IMR-90 (cell line): ENCODE data around the gene PROSER2. TPM values are rescaled to one million over a fixed set of nuclear protein-coding genes. Genes with fewer than 3 reads are reported as not detected.

Experiments used
- ATAC-seq: fragments of 200-7000 bp; cut with Tn5 transposase; 2 replicates; pipeline ENCODE4 v1.9.1; 2020; ENCODE audit warnings: low read depth, mild to moderate bottlenecking, moderate library complexity
- BruUV-seq: library from RNA; stranded (reverse); fragments of 400-500 nt; replicated peaks from 2 replicates; lab custom pipeline; 2021; lab: Mats Ljungman, UMichigan
- CTCF ChIA-PET: fragments of 300-600 bp; formaldehyde crosslinking; extraction: SDS; loops from one replicate; lab custom pipeline; 2021; ENCODE audit warnings: antibody characterized with exemption; lab: Yijun Ruan, JAX
- POLR2A ChIA-PET: fragments of 300-600 bp; sonication (Branson Sonifier 250); formaldehyde crosslinking; loops from one replicate; lab custom pipeline; 2022; ENCODE audit warnings: antibody characterized with exemption; ENCODE audit not compliant: unreplicated experiment; lab: Charles Lee
- DNase-seq: peaks from one replicate; pipeline ENCODE4 v3.0.0; 2013
- H2AFZ ChIP-seq: replicated peaks from 2 replicates; pipeline ENCODE3; 2013; ENCODE audit warnings: low read length, mild to moderate bottlenecking; ENCODE audit not compliant: poor library complexity
- H2AK5ac ChIP-seq: 2 replicates; pipeline ENCODE4 v1.6.1; 2013; ENCODE audit warnings: low read depth, low read length, inconsistent platforms
- H2AK9ac ChIP-seq: replicated peaks from 2 replicates; pipeline ENCODE3; 2013; ENCODE audit warnings: mild to moderate bottlenecking, low read depth, low read length, moderate library complexity; ENCODE audit not compliant: poor library complexity
- H2BK120ac ChIP-seq: 2 replicates; pipeline ENCODE4 v1.6.1; 2013; ENCODE audit warnings: low read depth, low read length, inconsistent platforms
- H2BK15ac ChIP-seq: 3 replicates; pipeline ENCODE4 v1.6.1; 2013; ENCODE audit warnings: low read depth, low read length, inconsistent platforms
- H2BK20ac ChIP-seq: 2 replicates; pipeline ENCODE4 v1.6.1; 2013; ENCODE audit warnings: low read depth, mild to moderate bottlenecking, inconsistent platforms, low read length, moderate library complexity
- H2BK5ac ChIP-seq: 2 replicates; pipeline ENCODE4 v1.6.1; 2013; ENCODE audit warnings: mild to moderate bottlenecking, low read depth, low read length, inconsistent platforms; ENCODE audit not compliant: poor library complexity, severe bottlenecking
- H3K14ac ChIP-seq: replicated peaks from 2 replicates; pipeline ENCODE4 v1.6.1; 2013; ENCODE audit warnings: low read depth, low read length, inconsistent platforms
- H3K18ac ChIP-seq: 2 replicates; pipeline ENCODE4 v1.6.1; 2013; ENCODE audit warnings: low read depth, low read length, control low read depth
- H3K23ac ChIP-seq: 2 replicates; pipeline ENCODE4 v1.6.1; 2013; ENCODE audit warnings: low read depth, low read length, inconsistent platforms
- H3K27ac ChIP-seq: 2 replicates; pipeline ENCODE4 v1.5.1; 2013; ENCODE audit warnings: mild to moderate bottlenecking, control low read depth, low read length; ENCODE audit not compliant: insufficient read depth
- H3K27me3 ChIP-seq: 2 replicates; pipeline ENCODE4 v1.6.1; 2013; ENCODE audit warnings: low read length; ENCODE audit not compliant: control insufficient read depth, insufficient read depth
- H3K36me3 ChIP-seq: 2 replicates; pipeline ENCODE4 v1.6.1; 2013; ENCODE audit warnings: low read length, mixed read lengths; ENCODE audit not compliant: control insufficient read depth, insufficient read depth
- H3K4ac ChIP-seq: 2 replicates; pipeline ENCODE4 v1.6.1; 2013; ENCODE audit warnings: low read depth, low read length, inconsistent platforms
- H3K4me1 ChIP-seq: 2 replicates; pipeline ENCODE4 v1.6.1; 2013; ENCODE audit warnings: low read length, mixed read lengths; ENCODE audit not compliant: control insufficient read depth, insufficient read depth
- H3K4me2 ChIP-seq: 2 replicates; pipeline ENCODE4 v1.6.1; 2013; ENCODE audit warnings: low read depth, mild to moderate bottlenecking, control low read depth, low read length, moderate library complexity
- H3K4me3 ChIP-seq: 2 replicates; pipeline ENCODE4 v1.5.1; 2013; ENCODE audit warnings: low read depth, mild to moderate bottlenecking, control low read depth, low read length, moderate library complexity; ENCODE audit not compliant: insufficient read depth
- H3K56ac ChIP-seq: 2 replicates; pipeline ENCODE4 v1.6.1; 2013; ENCODE audit warnings: low read length, inconsistent platforms; ENCODE audit not compliant: insufficient read depth; ENCODE audit errors: extremely low read depth
- H3K79me1 ChIP-seq, 2 experiments: 2 replicates each; pipeline ENCODE4 v1.6.1; 2013; ENCODE audit warnings: low read length in 2 of 2, inconsistent platforms in 1 of 2, low read depth in 1 of 2
- H3K9ac ChIP-seq: 2 replicates; pipeline ENCODE4 v1.6.1; 2013; ENCODE audit warnings: low read depth, low read length, control low read depth
- H3K9me1 ChIP-seq: 2 replicates; pipeline ENCODE4 v1.6.1; 2013; ENCODE audit warnings: low read length, inconsistent platforms; ENCODE audit not compliant: insufficient read depth
- H3K9me3 ChIP-seq: 2 replicates; pipeline ENCODE4 v1.6.1; 2013; ENCODE audit warnings: low read length; ENCODE audit not compliant: control insufficient read depth, insufficient read depth
- H4K20me1 ChIP-seq: 2 replicates; pipeline ENCODE4 v1.6.1; 2013; ENCODE audit warnings: low read length, inconsistent platforms; ENCODE audit not compliant: insufficient read depth
- H4K5ac ChIP-seq: 2 replicates; pipeline ENCODE4 v1.6.1; 2013; ENCODE audit warnings: mild to moderate bottlenecking, low read depth, low read length, control low read depth
- H4K8ac ChIP-seq, 2 experiments: 2 replicates each; pipeline ENCODE4 v1.6.1; 2013; ENCODE audit warnings: low read depth in 2 of 2, low read length in 2 of 2, control low read depth in 1 of 2, inconsistent platforms in 1 of 2
- H4K91ac ChIP-seq: 2 replicates; pipeline ENCODE4 v1.6.1; 2013; ENCODE audit warnings: low read depth, low read length, inconsistent platforms; ENCODE audit not compliant: insufficient read depth
- CEBPB ChIP-seq: IDR thresholded peaks from 2 replicates; pipeline ENCODE4 v1.6.1; 2012; ENCODE audit warnings: low read depth, low read length, improper control_type of control experiment
- CHD1 ChIP-seq: IDR thresholded peaks from 2 replicates; pipeline ENCODE4 v1.6.1; 2012; ENCODE audit warnings: low read depth, low read length, improper control_type of control experiment
- FOS ChIP-seq: fragments of 150-350 bp; IDR thresholded peaks from 2 replicates; pipeline ENCODE4 v1.6.1; 2016; ENCODE audit warnings: low read depth, low read length
- MAFK ChIP-seq: IDR thresholded peaks from 2 replicates; pipeline ENCODE4 v1.6.1; 2012; ENCODE audit warnings: low read depth, low read length, improper control_type of control experiment
- MAZ ChIP-seq: IDR thresholded peaks from 2 replicates; pipeline ENCODE4 v1.6.1; 2012; ENCODE audit warnings: low read depth, mild to moderate bottlenecking, low read length, improper control_type of control experiment, moderate library complexity, borderline replicate concordance
- MXI1 ChIP-seq: IDR thresholded peaks from 2 replicates; pipeline ENCODE4 v1.6.1; 2012; ENCODE audit warnings: low read depth, mild to moderate bottlenecking, low read length, moderate library complexity, borderline replicate concordance
- RFX5 ChIP-seq: IDR thresholded peaks from 2 replicates; pipeline ENCODE4 v1.8.0; 2012; ENCODE audit warnings: low read depth, mild to moderate bottlenecking, low read length, moderate library complexity
- SMC3 ChIP-seq: fragments of 150-350 bp; IDR thresholded peaks from 2 replicates; pipeline ENCODE4 v1.6.1; 2016; ENCODE audit warnings: low read depth, mild to moderate bottlenecking, antibody characterized with exemption, low read length, moderate library complexity
- WGBS, 2 experiments: methylation state at CpG; one replicate each; pipeline versions ENCODE4 v1.1.5 to v1.1.7; 2013; ENCODE audit warnings: missing lambda C conversion rate in 2 of 2; ENCODE audit not compliant: insufficient read length in 1 of 2; ENCODE audit errors: extremely low coverage in 2 of 2; 5-methylcytosine and 5-hydroxymethylcytosine counted together
- dilution Hi-C: fragments of 300-500 bp; cut with HindIII; formaldehyde crosslinking; loops from one replicate; pipeline ENCODE4 v1.14.3; 2018; ENCODE audit warnings: low sequenced_read_pairs; ENCODE audit not compliant: unreplicated experiment
- in situ Hi-C: fragments of 300-500 bp; cut with MboI; formaldehyde crosslinking; loops from 3 replicates; pipeline ENCODE4 v1.14.3; 2019; ENCODE audit warnings: low sequenced_read_pairs, inconsistent platforms, mixed read lengths
- intact Hi-C: fragments of 100-400 bp; cut with micrococcal nuclease; formaldehyde crosslinking; loops from 2 replicates; pipeline ENCODE4 v1.10.0; 2022
- polyA plus RNA-seq, 3 experiments: library from polyadenylated mRNA; depleted of rRNA; stranded (reverse); fragments of >200 nt; gene quantifications; 2 replicates each; pipeline ENCODE4 v1.2.3, GENCODE V29; 2012; ENCODE audit warnings: low replicate concordance in 1 of 3
- total RNA-seq: library from RNA; depleted of rRNA; stranded (reverse); fragments of >200 nt; gene quantifications from 2 replicates; pipeline ENCODE4 v1.2.3, GENCODE V29; 2012
- TF ChIP-seq, protein P1 (sequence below): conservative IDR thresholded peaks from 2 replicates; pipeline ENCODE4 v1.5.1; 2012; ENCODE audit warnings: mild to moderate bottlenecking, low read depth, low read length, improper control_type of control experiment
- TF ChIP-seq, protein P2 (sequence below): fragments of 150-350 bp; IDR thresholded peaks from 2 replicates; pipeline ENCODE4 v1.6.1; 2017; ENCODE audit warnings: mild to moderate bottlenecking, antibody characterized with exemption, low read length, low read depth

Gene PROSER2
- total and polyA plus RNA-seq, 2 of the 4 experiments (the other 2 are of a cell fraction), result 1.4 to 2.0 TPM

DNA sequence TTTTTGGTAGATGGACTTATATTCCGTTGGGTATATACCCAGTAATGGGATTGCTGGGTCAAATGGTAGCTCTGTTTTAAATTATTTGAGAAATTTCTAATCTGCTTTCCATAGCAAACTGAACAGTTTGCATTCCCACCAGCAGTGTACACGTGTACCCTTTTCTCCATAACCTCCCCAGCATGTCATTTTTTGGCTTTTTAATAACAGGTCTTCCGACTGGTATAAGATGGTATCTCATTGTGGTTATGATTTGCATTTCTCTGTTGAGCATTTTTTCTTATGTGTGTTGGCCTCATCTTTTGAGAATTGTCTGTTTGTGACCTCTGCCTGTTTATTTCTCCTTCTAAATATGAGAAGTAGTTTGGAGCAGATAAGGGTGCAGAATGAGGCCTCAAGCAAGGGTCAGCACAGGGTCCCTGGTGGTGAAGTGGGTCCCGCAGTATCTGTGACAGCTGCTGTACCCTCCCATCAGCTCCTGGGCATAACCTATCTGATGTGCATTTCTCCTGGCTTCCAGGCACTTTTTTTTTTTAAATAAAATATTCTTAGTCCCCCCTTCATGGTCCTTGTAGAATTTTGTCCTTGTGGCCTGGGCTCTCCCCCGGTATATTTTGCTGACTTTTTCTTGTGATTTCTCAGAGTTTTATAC is 73.5 kb downstream of the PROSER2 start:
- no peaks in the 10 kb centered on the region for H3K36me3 ChIP-seq
- intact Hi-C loops, result no loop called here
- no peak overlapping the region for H3K4me3 ChIP-seq
- DNase-seq, result no peak
- H4K20me1 ChIP-seq, result no peaks in the 10 kb centered on the region
- no peak overlapping the region for H2AFZ ChIP-seq
- no peak overlapping the region for H4K5ac ChIP-seq
- H2BK20ac ChIP-seq, result no peak overlapping the region
- no peak overlapping the region for H2BK120ac ChIP-seq
- H4K8ac ChIP-seq, result no peak overlapping the region
- no CpG with 5 or more reads among the region's 5 CpGs for WGBS, 2 experiments
- H3K14ac ChIP-seq, result no peak overlapping the region
- H3K4ac ChIP-seq, result no peak overlapping the region
- TF ChIP-seq FOS, result no peak
- TF ChIP-seq CHD1, result no peak
- TF ChIP-seq SMC3, result no peak
- TF ChIP-seq MAFK, result no peak
- TF ChIP-seq CEBPB, result no peak
- TF ChIP-seq RFX5, result no peak
- TF ChIP-seq, protein P1, sequence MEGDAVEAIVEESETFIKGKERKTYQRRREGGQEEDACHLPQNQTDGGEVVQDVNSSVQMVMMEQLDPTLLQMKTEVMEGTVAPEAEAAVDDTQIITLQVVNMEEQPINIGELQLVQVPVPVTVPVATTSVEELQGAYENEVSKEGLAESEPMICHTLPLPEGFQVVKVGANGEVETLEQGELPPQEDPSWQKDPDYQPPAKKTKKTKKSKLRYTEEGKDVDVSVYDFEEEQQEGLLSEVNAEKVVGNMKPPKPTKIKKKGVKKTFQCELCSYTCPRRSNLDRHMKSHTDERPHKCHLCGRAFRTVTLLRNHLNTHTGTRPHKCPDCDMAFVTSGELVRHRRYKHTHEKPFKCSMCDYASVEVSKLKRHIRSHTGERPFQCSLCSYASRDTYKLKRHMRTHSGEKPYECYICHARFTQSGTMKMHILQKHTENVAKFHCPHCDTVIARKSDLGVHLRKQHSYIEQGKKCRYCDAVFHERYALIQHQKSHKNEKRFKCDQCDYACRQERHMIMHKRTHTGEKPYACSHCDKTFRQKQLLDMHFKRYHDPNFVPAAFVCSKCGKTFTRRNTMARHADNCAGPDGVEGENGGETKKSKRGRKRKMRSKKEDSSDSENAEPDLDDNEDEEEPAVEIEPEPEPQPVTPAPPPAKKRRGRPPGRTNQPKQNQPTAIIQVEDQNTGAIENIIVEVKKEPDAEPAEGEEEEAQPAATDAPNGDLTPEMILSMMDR, result no peak
- TF ChIP-seq MAZ, result no peak
- no peak for TF ChIP-seq MXI1
- TF ChIP-seq, protein P2, sequence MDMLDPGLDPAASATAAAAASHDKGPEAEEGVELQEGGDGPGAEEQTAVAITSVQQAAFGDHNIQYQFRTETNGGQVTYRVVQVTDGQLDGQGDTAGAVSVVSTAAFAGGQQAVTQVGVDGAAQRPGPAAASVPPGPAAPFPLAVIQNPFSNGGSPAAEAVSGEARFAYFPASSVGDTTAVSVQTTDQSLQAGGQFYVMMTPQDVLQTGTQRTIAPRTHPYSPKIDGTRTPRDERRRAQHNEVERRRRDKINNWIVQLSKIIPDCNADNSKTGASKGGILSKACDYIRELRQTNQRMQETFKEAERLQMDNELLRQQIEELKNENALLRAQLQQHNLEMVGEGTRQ, result no peak
- dilution Hi-C loops, result no loop called here
- H3K79me1 ChIP-seq, result no peaks in the 10 kb centered on the region
- H3K9ac ChIP-seq, result no peak overlapping the region
- in situ Hi-C loops, result no loop called here
- no peaks in the 10 kb centered on the region for H3K9me3 ChIP-seq
- no peak overlapping the region for H4K91ac ChIP-seq
- no peak overlapping the region for H3K27ac ChIP-seq
- no peaks in the 10 kb centered on the region for H3K27me3 ChIP-seq
- peaks cover 10% of the 10 kb centered on the region; the same call in 1 of the 2 replicates for H3K9me1 ChIP-seq
- H3K23ac ChIP-seq, result no peak overlapping the region
- H3K4me2 ChIP-seq, result no peak overlapping the region
- ATAC-seq, result no peak
- ChIA-PET CTCF (no interaction called here), POLR2A (no interaction called here)
- H2BK5ac ChIP-seq, result no peak overlapping the region
- peaks cover 3% of the 10 kb centered on the region; the same call in 1 of the 2 replicates for H3K4me1 ChIP-seq
- H3K56ac ChIP-seq, result no peak overlapping the region
- no peak overlapping the region for H2AK9ac ChIP-seq
- H2AK5ac ChIP-seq, result no peak overlapping the region
- no peak overlapping the region for H2BK15ac ChIP-seq
- no TSS peak for BruUV-seq
- H3K18ac ChIP-seq, result no peak overlapping the region
